GM13977 (cell line): Measurements from ENCODE around the gene GIMD1.

Experiments
- DNase-seq: peaks from one replicate; pipeline ENCODE4 v3.0.0; 2012; ENCODE audit warnings: low spot score
- CTCF ChIP-seq: IDR thresholded peaks from 2 replicates; pipeline ENCODE4 v1.5.1; 2012; ENCODE audit warnings: mild to moderate bottlenecking, control low read depth; ENCODE audit not compliant: insufficient read depth; ENCODE audit errors: extremely low read depth, missing control alignments
- in situ Hi-C: fragments of 300-500 bp; cut with MboI; formaldehyde crosslinking; loops from one replicate; pipeline ENCODE4 v1.12.0; 2022; ENCODE audit warnings: low sequenced_read_pairs, low pct_unique_long_range_greater_than_20kb, mixed read lengths, inconsistent platforms; ENCODE audit not compliant: unreplicated experiment

GIMD1 gene

GRCh38 chr4:106355193-106355592 is 13.4 kb downstream of the GIMD1 start:
- in situ Hi-C loops = no loop called here
- no peak for DNase-seq
- no peak for TF ChIP-seq CTCF

DNA sequence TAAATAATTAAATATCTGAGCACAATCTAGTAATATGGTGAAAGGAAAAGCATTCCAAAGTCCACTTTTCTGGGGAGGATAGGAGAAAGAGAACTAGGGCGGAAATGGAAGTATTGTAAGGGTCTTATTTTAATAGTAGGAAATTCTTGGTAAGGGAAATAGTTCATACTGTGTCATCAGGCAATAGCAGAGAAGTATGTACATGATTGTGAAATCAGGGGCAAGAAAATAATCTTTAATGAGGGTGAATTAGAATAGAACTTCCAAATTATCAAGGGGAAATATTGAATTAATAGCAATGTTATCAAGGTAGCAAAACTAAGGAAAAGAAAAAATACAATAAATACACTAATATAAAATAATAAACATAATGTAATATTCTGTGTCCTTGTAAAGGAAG is 14.8 kb downstream of the GIMD1 start:
- DNase-seq = no peak
- in situ Hi-C loops = no loop called here
- no peak for TF ChIP-seq CTCF

DNA sequence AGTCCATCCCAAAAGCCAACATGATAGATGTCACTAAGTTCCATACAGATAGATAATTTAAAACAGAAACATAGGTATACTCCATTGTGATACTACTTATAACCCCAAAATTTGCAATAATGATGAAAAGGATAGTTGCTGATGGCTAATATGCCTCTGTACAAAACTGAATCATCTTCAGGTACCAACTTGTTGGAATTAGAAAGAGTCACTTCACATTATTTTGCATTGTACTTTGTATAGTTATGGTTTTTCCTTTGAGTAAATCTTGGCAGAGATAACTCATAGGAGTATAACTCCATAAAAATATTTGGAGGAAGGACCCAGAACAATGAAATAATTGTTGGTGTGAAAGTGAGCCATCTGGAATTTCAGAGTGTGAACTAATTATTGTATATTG is 17.6 kb downstream of the GIMD1 start:
- DNase-seq = no peak
- TF ChIP-seq CTCF = no peak
- in situ Hi-C loops = no loop called here

DNA sequence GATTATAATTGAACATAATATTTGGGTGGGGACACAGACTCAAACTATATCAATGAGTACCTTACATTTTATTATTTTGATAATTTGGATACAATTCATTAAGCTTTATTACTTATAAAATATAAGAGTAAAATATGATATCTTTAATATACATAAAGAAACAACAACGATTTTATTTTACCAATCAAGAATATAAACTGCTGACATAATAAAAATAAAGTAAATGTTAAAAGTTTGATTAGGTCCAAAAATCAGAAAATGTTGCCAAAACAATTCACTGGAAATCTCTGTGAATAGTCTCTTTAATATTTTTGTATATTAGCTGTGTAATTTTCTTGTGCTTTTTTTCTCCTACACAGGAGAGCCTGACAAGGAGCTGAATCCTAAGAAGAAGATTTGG is 21.4 kb downstream of the GIMD1 start:
- TF ChIP-seq CTCF = no peak
- DNase-seq = no peak
- in situ Hi-C loops = no loop called here

DNA sequence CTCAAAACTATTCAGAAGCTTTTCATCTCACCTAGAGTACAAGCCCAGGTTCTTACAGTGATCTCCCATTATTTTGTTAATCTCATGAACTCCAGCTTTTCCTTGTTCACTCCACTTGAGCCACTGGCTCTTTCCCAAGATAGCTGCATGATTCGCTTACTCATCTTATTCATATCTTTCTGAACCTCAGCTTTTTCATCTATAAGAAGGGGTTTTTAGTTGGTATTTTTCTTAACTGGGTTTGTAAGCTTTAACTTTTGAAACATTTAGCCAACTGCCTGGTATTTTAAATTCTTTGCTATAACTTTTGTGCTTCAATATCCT is 24.0 kb downstream of the GIMD1 start:
- no peak for TF ChIP-seq CTCF
- in situ Hi-C loops = no loop called here
- no peak for DNase-seq

DNA sequence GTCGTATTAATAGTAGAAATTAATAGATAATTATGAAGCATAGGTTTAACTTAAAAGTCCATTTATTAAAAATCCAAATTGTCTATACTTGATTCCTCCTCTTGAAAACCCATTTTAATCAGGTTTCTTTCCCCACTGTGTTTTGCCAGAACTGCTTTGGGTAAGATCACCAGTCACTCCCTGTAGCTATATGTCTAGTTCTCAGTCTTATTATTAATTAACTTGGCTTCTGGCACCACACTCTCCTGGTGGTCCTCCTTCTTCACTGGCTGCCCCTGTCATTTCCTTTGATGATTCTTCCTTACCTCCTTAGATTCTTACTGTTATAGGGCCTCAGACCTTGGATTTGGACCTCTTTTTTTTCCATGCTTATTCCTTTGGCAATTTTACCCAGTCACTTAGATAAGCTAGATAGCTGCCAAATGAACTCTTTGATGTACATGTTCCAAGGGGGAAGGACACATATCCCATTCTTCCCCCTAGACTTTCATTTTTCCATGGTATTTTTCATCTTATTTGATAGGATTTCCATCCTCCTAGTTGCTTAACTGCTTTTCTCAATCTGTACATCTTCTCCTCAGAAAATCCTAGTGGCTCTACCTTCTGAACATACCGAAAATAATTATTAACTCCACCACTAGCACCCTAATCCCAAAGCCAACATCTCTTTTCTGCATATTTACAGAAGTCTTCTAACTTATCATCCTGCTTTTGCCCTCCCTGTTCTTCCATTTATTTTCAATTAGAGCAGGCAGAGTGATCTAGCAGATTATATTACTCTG is 24.5 kb downstream of the GIMD1 start:
- no peak for TF ChIP-seq CTCF
- in situ Hi-C loops = no loop called here

More for the DNA sequence above, 24.5 kb downstream of the GIMD1 start:
- DNase-seq = no peak
